Stimulated activated CD8-positive, alpha-beta memory T cell treated with anti-CD3 and anti-CD28 coated beads, Interleukin-7, amount 100 ng/mL, for 24 hours (primary cell): ENCODE results near the gene CETN1.

ENCODE experiments used
- DNase-seq: peaks from one replicate; pipeline ENCODE4 v3.0.0-alpha.2; 2020; ENCODE audit warnings: low read depth

CETN1 gene

GRCh38 chr18:577643-578375, 2.4 kb upstream of the CETN1 start:
- DNase-seq = no peak

- no peak for DNase-seq
Observed at GRCh38 chr18:579238-579637, 942 bp upstream of the CETN1 start.

- no peak for DNase-seq
Observed at GRCh38 chr18:581096-581495, 916 bp downstream of the CETN1 start.

GRCh38 chr18:582465-582864, 2.3 kb downstream of the CETN1 start:
- no peak for DNase-seq

- DNase-seq = no peak
Observed at GRCh38 chr18:595068-595467, 14.9 kb downstream of the CETN1 start.

- DNase-seq = no peak
Observed at GRCh38 chr18:595571-595970, 15.4 kb downstream of the CETN1 start.

- DNase-seq = no peak
Observed at GRCh38 chr18:596288-596881, 16.2 kb downstream of the CETN1 start.

- DNase-seq = no peak
Observed at GRCh38 chr18:598124-598589, 18.0 kb downstream of the CETN1 start.

- no peak for DNase-seq
Observed at GRCh38 chr18:600107-600506, 19.9 kb downstream of the CETN1 start.

- no peak for DNase-seq
Observed at GRCh38 chr18:604771-605170, 24.6 kb downstream of the CETN1 start.

- DNase-seq = no peak
Observed at GRCh38 chr18:607930-608329, 27.8 kb downstream of the CETN1 start.

- DNase-seq = no peak
Observed at GRCh38 chr18:610214-610928, 30.2 kb downstream of the CETN1 start.

- DNase-seq = no peak
Observed at GRCh38 chr18:612156-612555, 32.0 kb downstream of the CETN1 start.

- no peak for DNase-seq
Observed at GRCh38 chr18:614193-614592, 34.0 kb downstream of the CETN1 start.

- DNase-seq = no peak
Observed at GRCh38 chr18:615092-615521, 34.9 kb downstream of the CETN1 start.

GRCh38 chr18:615773-616172, 35.6 kb downstream of the CETN1 start:
- DNase-seq = no peak

- no peak for DNase-seq
Observed at GRCh38 chr18:616380-616995, 36.3 kb downstream of the CETN1 start.

- DNase-seq = no peak
Observed at GRCh38 chr18:617970-618504, 37.9 kb downstream of the CETN1 start.

GRCh38 chr18:618618-619017, 38.4 kb downstream of the CETN1 start:
- no peak for DNase-seq

- DNase-seq = no peak
Observed at GRCh38 chr18:621291-622043, 41.3 kb downstream of the CETN1 start.

- no peak for DNase-seq
Observed at GRCh38 chr18:622289-622688, 42.1 kb downstream of the CETN1 start.
